AG04449 (cell line): ENCODE measurements around the gene MROH2A.

Experiments
- CTCF ChIA-PET: fragments of 350-600 bp; formaldehyde crosslinking; extraction: SDS; loops from one replicate; lab custom pipeline; 2021; ENCODE audit warnings: antibody characterized with exemption; lab: Yijun Ruan, JAX
- POLR2A ChIA-PET: fragments of 400-600, 350-600 bp; formaldehyde crosslinking; extraction: SDS; loops from one replicate; lab custom pipeline; 2020; ENCODE audit warnings: antibody characterized with exemption, inconsistent platforms; lab: Yijun Ruan, JAX
- DNase-seq: peaks from one replicate; pipeline ENCODE4 v3.0.0-alpha.2; 2010; ENCODE audit warnings: low read depth, low spot score
- H3K4me3 ChIP-seq: 2 replicates; pipeline ENCODE4 v1.5.1; 2011; ENCODE audit warnings: low read depth, mild to moderate bottlenecking, control low read depth, low read length
- TF ChIP-seq, protein P1 (sequence below): IDR thresholded peaks from one replicate; pipeline ENCODE4 v1.5.1; 2011; ENCODE audit warnings: mild to moderate bottlenecking, moderate library complexity, low read length, control low read depth, inconsistent platforms; ENCODE audit not compliant: insufficient read depth; ENCODE audit errors: missing control alignments

The MROH2A gene

DNA sequence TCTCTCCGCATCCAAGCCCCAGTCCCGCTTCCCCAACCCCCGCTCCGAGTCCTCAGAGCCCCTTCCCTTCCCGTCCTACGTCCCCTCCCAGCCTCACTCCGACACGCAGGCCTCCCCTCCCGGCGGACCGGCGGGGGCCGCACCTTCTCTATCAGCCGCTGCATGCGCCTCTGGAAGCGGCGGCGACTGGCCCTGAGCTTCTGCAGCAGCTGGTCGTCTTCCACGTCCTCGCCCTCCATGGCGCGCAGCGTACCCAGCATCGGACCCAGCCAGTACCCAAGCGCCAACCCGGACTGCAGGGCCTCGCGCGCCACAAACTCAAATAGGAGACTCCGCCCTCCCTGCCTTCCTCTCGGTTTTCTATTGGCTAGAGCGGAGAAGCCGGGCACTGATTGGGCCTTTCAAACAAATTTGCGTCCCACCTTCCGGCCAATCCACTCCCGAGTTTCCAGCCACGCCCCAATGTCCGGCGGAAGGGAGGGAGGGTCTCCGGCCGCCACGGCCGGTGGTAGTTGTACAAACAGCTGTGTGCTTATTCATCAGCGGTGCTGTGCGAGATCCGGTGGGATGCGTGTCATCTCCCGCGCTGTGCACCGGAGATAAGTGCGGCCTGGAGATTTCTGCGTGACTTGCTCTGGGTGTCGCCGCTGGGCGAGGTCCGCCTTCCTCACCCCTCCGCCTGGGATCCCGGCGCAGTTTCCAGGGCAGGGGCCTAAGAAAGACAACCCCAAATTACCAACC is 76.3 kb downstream of the MROH2A start, which contains the start of gene HJURP:
Gene HJURP, minus strand, starts transcription at position 295 of the 741 bp plus-strand sequence. Its CDS starts 35 bp downstream, at position 260.
- peak; percentile 63 for DNase-seq
- H3K4me3 ChIP-seq, result peak within 1 kb of the TSS; percentile 90
- TF ChIP-seq, protein P1, sequence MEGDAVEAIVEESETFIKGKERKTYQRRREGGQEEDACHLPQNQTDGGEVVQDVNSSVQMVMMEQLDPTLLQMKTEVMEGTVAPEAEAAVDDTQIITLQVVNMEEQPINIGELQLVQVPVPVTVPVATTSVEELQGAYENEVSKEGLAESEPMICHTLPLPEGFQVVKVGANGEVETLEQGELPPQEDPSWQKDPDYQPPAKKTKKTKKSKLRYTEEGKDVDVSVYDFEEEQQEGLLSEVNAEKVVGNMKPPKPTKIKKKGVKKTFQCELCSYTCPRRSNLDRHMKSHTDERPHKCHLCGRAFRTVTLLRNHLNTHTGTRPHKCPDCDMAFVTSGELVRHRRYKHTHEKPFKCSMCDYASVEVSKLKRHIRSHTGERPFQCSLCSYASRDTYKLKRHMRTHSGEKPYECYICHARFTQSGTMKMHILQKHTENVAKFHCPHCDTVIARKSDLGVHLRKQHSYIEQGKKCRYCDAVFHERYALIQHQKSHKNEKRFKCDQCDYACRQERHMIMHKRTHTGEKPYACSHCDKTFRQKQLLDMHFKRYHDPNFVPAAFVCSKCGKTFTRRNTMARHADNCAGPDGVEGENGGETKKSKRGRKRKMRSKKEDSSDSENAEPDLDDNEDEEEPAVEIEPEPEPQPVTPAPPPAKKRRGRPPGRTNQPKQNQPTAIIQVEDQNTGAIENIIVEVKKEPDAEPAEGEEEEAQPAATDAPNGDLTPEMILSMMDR, result no peak
- ChIA-PET POLR2A (no interaction called here), CTCF (interaction anchor here (2.0 kb wide), 1 partner anchor 12 kb away, joined by 7 read pairs; no protein-coding TSS in a partner anchor)

DNA sequence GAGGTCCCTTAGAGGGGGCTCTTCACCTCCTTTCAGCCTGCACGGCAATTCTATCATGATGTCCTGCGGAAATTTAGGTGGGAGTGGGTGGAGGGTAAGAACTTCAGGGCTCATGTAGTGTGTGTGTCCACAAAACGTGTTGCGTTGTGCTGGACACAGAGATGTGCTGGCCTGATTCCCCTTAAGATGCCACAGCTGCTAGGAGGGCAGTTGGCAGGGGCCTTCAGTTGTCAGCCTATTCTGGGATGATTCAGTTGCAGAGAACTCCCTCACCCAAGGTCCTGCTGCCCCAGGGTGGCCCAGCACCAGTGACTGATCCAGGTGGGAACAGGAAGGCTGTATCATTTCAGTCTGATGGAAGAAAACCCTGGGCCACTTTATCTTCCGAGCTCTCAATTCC is 77.2 kb downstream of the MROH2A start:
- DNase-seq, result no peak
- TF ChIP-seq, protein P1, result no peak
- H3K4me3 ChIP-seq, result no peak overlapping the region
- ChIA-PET CTCF (interaction anchor here (1.2 to 2.0 kb wide), 2 partner anchors 11 to 690 kb away, joined by 3 to 7 read pairs; no protein-coding TSS in a partner anchor), POLR2A (no interaction called here)

DNA sequence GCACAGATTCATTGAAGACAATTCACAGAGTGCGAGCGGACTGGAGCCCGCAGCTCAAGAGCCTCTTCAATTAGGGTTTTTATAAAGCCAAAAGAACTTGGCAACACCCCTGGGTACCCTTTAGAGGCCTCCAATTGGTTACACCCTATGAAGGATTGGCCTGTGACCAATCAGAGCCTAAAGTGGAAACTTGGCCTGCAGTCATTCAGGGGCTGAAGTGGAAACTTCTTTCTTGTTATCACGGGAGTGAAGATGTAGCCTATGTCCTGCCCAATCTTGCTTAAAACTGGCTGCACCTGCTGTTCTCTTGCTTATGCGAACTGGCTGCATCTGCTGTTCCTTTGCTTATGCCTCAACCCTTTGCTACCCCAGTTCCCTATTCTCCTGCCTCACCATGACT is 78.1 kb downstream of the MROH2A start:
- POLR2A ChIA-PET, result no interaction called here
- no peak for DNase-seq
- H3K4me3 ChIP-seq, result no peak overlapping the region
- TF ChIP-seq, protein P1, result no peak
- CTCF ChIA-PET, result interaction anchor here (1.2 kb wide), 1 partner anchor 689 kb away, joined by 3 read pairs; no protein-coding TSS in a partner anchor

DNA sequence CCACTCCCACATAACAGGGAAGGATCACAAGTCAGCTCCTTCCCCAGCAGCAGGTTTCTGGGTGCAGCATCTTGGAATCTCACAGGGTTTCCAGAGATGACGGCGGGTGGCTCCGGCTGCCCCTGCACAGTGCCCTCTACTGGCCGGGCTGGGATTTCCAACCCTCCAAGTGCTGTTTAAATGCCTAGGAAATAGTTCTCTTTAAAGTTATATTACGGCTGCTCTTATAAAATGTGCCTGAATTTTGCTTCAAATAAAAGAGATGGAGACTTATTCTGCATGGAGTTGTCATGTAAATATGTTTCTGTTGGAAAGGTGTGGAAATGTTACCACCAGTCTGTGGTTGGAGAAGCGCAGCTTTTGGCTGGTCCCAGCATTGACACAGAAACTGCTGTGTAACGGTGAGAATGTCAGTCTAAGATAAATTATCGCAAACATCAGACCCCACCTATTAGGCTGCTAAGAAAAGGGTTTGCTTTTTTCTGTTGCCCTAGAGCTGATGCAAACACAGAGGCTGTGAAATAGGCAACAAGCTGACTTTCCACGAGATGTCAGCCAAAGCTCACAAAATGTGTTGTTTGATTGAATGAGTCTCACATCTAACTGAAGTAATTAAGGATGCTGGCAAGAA is 79.5 kb downstream of the MROH2A start:
- POLR2A ChIA-PET, result no interaction called here
- CTCF ChIA-PET, result interaction anchor here (0.9 to 2.1 kb wide), 6 partner anchors 9 to 1260 kb away, joined by 3 to 16 read pairs (median 3); partner anchors contain the start of gene MSL3B
- TF ChIP-seq, protein P1, result peak; percentile 39
- DNase-seq, result no peak
- no peak overlapping the region for H3K4me3 ChIP-seq

DNA sequence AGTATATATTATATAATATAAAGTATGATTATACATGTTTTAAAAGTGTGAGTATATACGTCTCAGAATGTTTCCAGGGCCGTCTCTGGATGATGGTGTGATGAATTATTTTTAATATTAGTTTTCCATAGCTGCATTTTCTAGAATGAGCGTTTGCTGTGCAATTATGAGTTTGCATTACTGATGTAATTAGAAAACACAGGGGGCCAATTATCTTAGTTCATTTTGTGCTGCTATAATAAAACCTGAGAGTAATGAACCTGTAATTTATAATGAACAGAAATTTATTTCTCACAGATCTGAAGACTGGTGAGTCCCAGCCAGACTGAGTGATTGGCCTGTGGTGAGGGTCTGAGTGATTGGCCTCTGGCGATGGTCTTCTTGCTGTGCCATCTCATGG is 80.2 kb downstream of the MROH2A start:
- TF ChIP-seq, protein P1, result no peak
- POLR2A ChIA-PET, result no interaction called here
- DNase-seq, result no peak
- CTCF ChIA-PET, result interaction anchor here (0.9 to 2.1 kb wide), 5 partner anchors 9 to 1259 kb away, joined by 3 to 16 read pairs (median 3); partner anchors contain the start of gene MSL3B
- H3K4me3 ChIP-seq, result no peak overlapping the region

DNA sequence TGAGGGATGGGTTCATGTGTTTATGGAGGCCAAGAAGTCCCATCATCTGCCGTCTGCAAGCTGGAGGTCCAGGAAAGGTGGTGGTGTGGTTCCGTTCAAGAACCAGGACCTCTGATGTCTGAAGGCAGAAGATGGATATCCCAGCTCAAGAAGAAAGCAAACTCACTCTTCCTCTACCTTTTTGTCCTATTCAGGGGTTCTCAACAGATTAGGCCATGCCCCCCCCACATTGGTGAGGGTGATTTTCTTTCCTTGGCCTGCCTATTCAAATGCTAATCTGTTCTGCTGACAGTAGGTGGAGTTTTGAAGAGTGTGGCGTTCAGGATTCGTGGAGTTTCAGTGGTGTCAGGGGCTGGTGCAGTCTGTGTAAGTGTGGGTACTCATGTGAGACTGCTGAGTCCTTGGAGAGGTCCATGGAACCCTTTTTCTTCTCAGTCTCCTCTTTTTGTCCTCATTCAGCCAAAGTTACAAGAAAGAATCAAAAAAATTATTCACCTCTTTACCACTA is 84.2 kb downstream of the MROH2A start:
- POLR2A ChIA-PET, result no interaction called here
- CTCF ChIA-PET, result no interaction called here
- TF ChIP-seq, protein P1, result no peak

More for the DNA sequence above, 84.2 kb downstream of the MROH2A start:
- DNase-seq, result no peak
- H3K4me3 ChIP-seq, result no peak overlapping the region
